BJ (cell line): Measurements from ENCODE around the gene SPDYC. TPM values are rescaled to one million over a fixed set of nuclear protein-coding genes. Genes with fewer than 3 reads are reported as not detected.

Source experiments
- CTCF ChIA-PET: fragments of 350-600 bp; formaldehyde crosslinking; extraction: SDS; loops from one replicate; lab custom pipeline; 2021; ENCODE audit warnings: antibody characterized with exemption, inconsistent platforms; lab: Yijun Ruan, JAX
- POLR2A ChIA-PET: fragments of 300-600 bp; sonication (Branson Sonifier 250); formaldehyde crosslinking; extraction: SDS; loops from one replicate; lab custom pipeline; 2021; ENCODE audit warnings: antibody characterized with exemption; lab: Charles Lee
- DNase-seq: peaks from one replicate; pipeline ENCODE4 v3.0.0-alpha.2; 2011; ENCODE audit warnings: low read depth
- H3K27me3 ChIP-seq: 2 replicates; pipeline ENCODE4 v1.6.0; 2011; ENCODE audit warnings: low read length; ENCODE audit not compliant: control insufficient read depth, insufficient read depth
- H3K36me3 ChIP-seq: 2 replicates; pipeline ENCODE4 v1.5.1; 2011; ENCODE audit warnings: low read length; ENCODE audit not compliant: control insufficient read depth, insufficient read depth
- H3K4me3 ChIP-seq: 2 replicates; pipeline ENCODE4 v1.5.1; 2011; ENCODE audit warnings: low read depth, mild to moderate bottlenecking, control low read depth, low read length
- CTCF ChIP-seq: IDR thresholded peaks from 2 replicates; pipeline ENCODE4 v1.5.1; 2011; ENCODE audit warnings: low read depth, mild to moderate bottlenecking, control low read depth, inconsistent platforms, low read length, moderate library complexity; ENCODE audit not compliant: insufficient read depth
- polyA plus RNA-seq: library from polyadenylated mRNA; depleted of rRNA; stranded (reverse); fragments of >200 nt; gene quantifications from 2 replicates; pipeline ENCODE4 v1.2.3, GENCODE V29; 2011

SPDYC gene
- polyA plus RNA-seq, 1 experiment: not detected

- ChIA-PET CTCF (no interaction called here), POLR2A (no interaction called here)
- no peak for TF ChIP-seq CTCF
- no peaks in the 10 kb centered on the region for H3K36me3 ChIP-seq
- H3K27me3 ChIP-seq: peaks cover 1% of the 10 kb centered on the region; the same call in 1 of the 2 replicates
- no peak overlapping the region for H3K4me3 ChIP-seq
- no peak for DNase-seq
Observed at GRCh38 chr11:65151331-65151899, 18.6 kb upstream of the SPDYC start.

- TF ChIP-seq CTCF: no peak
- ChIA-PET POLR2A (no interaction called here), CTCF (no interaction called here)
- H3K36me3 ChIP-seq: no peaks in the 10 kb centered on the region
- no peaks in the 10 kb centered on the region for H3K27me3 ChIP-seq
- no peak overlapping the region for H3K4me3 ChIP-seq
- no peak for DNase-seq
Observed at GRCh38 chr11:65152122-65152521, 17.9 kb upstream of the SPDYC start.

GRCh38 chr11:65156256-65156655, 13.8 kb upstream of the SPDYC start:
- Histone ChIP-seq H3K4me3 (no peak overlapping the region), H3K27me3 (peaks cover 4% of the 10 kb centered on the region; the same call in 1 of the 2 replicates), H3K36me3 (no peaks in the 10 kb centered on the region)
- DNase-seq: no peak
- CTCF ChIA-PET: interaction anchor here (1.0 kb wide), 1 partner anchor 58 kb away, joined by 3 read pairs; no protein-coding TSS in a partner anchor
- POLR2A ChIA-PET: no interaction called here
- TF ChIP-seq CTCF: no peak

DNA sequence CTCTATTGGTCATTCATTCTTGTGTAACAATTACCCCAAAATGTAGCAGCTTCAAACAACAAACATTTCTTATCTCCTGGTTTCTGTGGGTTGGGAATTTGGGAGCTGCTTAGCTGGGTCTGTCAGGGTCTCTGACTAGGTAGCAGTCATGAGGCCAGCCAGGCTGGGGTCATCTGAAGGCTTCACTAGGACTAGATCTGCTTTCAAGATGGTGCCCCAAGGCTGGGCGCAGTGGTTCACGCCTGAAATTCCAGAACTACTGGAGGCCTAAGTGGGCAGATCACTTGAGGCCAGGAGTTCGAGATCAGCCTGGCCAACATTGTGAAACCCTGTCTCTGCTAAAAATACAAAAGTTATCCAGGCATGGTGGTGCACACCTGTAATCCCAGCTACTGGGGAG, 13.1 kb upstream of the SPDYC start:
- Histone ChIP-seq H3K36me3 (no peaks in the 10 kb centered on the region), H3K4me3 (no peak overlapping the region), H3K27me3 (peaks cover 4% of the 10 kb centered on the region; the same call in 1 of the 2 replicates)
- DNase-seq: no peak
- TF ChIP-seq CTCF: no peak
- ChIA-PET POLR2A (no interaction called here), CTCF (interaction anchor here (0.7 to 1.0 kb wide), 2 partner anchors 46 to 59 kb away, joined by 3 read pairs; partner anchors contain the start of gene TM7SF2)

- peaks cover 4% of the 10 kb centered on the region; the same call in 1 of the 2 replicates for H3K27me3 ChIP-seq
- DNase-seq: no peak
- no peaks in the 10 kb centered on the region for H3K36me3 ChIP-seq
- TF ChIP-seq CTCF: no peak
- POLR2A ChIA-PET: no interaction called here
- no peak overlapping the region for H3K4me3 ChIP-seq
- CTCF ChIA-PET: interaction anchor here (0.7 to 1.0 kb wide), 2 partner anchors 46 to 59 kb away, joined by 3 read pairs; partner anchors contain the start of gene TM7SF2
Observed at GRCh38 chr11:65157336-65157735, 12.7 kb upstream of the SPDYC start.
